T1000 (cell line): ENCODE data around the gene BMPR1A.
"Not testable (repeated sequence)": the region's sequence is repeated elsewhere in the genome, so short reads cannot be mapped to it uniquely, and the experiment has no call there.

Experiments used
- DNase-seq: peaks from one replicate; lab custom pipeline; 2025; ENCODE audit warnings: mixed read lengths; lab: John Stamatoyannopoulos, UW

BMPR1A gene

DNA sequence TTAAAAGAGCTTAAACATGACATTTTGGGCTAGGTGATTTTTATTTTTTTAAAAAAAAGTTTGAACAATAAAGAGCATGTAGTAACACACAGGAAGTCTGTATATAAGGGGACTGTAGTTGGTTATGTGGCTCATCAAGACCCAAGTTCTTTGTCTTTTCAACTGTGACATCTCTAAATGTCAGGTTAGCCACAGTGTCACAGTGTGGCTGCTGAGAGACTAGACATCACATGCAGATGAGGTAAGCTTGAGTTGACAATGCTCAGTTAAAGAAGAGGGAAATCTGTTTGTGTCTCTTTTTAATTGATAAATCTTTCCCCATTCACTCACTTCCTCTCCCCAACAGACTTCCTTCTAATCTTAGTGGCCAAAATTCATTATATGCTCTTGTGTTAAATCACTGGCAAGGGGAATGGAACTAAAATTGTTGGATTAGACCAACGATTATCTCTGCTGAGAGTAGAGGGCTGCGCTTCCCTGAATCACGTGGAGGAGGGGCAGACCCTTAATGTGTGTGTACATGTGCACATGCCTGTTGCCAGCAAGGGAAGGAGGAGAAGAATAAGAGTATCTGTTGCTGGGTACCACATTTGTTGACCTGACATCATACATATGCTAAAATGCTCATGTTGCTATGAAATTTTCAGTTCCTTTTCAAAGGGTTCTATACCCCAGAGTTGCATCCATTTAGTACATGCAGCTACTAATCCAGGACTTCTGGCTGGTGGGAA lies 122.7 kb downstream of the BMPR1A start:
- DNase-seq = no peak

GRCh38 chr10:86880971-86881370 lies 124.6 kb downstream of the BMPR1A start:
- DNase-seq = no peak

- no peak for DNase-seq
Measured at GRCh38 chr10:86888585-86889381, 132.4 kb downstream of the BMPR1A start.

- no peak for DNase-seq
Measured at GRCh38 chr10:86889997-86890396, 133.6 kb downstream of the BMPR1A start.

GRCh38 chr10:86898511-86898910 lies 142.1 kb downstream of the BMPR1A start:
- DNase-seq = no peak

DNA sequence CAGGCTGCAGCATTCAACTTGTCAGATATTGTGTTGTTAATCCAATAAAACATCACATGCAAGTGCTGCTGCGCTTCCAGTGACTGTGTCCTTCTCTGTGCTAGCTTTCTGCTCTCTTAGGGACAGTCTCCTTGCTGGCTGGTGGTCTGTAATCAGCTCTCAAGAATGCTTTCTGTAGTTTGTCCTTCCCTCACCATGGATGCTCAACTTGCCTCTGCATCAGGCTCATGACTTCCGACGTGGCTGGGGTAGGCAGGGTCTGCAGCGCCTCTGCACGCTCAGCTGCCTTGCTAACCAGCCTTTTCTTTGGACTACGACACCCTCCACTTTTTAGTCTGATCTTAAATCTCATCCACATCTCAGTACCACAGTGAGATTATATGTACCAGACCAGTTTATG lies 142.7 kb downstream of the BMPR1A start:
- no peak for DNase-seq

- DNase-seq = no peak
Measured at GRCh38 chr10:86899670-86900276, 143.4 kb downstream of the BMPR1A start.

DNA sequence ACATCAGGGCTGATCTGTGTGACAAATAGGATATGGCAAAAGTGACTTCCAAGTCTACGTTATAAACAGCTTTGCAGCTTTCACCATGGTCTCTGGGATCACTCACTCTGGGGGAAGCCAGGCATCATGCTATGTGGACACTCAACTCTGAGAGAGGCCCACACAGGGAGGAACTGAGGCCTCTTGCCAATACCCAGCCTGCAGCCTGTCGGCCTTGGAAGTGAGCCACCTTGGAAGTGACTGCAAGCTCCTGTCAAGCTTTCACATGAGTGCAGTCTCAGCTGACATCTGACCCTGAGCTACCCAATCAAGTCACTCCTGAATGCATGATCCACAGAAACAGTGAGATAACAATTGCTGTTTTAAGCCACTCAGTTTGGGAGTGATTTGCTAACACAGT lies 144.5 kb downstream of the BMPR1A start:
- DNase-seq = no peak

GRCh38 chr10:86904600-86904999 lies 148.2 kb downstream of the BMPR1A start:
- no peak for DNase-seq

DNA sequence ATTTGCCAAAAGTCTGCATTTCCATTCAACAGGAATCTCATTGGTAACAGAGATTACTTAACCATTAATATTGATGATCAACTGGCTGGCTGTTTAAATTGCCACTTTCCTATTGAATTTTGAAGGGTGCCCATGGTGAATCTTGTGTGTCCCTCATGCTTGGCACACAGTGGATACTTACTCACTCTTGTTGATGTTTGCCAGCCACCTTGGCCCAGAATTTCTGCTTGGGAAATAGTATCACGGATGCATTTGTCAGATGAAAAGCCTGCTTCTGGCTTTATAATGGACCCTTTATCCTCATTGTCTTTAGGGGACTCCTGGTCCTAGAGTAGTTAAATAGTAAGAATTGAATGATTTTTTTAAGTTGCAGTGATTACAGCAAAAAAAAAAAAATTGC lies 149.0 kb downstream of the BMPR1A start:
- no peak for DNase-seq

DNA sequence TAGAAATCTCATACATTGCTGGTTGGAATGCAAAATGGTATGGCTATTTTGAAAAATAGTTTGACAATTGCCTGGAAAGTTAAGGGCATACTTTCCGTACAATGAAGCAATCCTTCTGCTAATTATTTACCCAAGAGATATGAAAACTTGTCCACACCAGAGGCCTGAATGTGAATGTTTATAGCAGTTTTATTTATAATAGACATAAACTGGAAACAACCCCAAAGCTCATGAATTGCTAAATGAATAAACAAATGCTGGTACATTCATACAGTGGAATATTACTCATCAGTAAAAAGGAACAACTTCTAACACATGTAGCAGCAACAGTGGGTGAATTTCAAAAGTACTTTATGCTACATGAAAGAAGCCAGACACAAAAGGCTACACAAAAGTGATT lies 158.3 kb downstream of the BMPR1A start:
- no peak for DNase-seq

GRCh38 chr10:86918022-86918471 lies 161.6 kb downstream of the BMPR1A start:
- DNase-seq = no peak

- no peak for DNase-seq
Measured at GRCh38 chr10:86922553-86922961, 166.1 kb downstream of the BMPR1A start.

GRCh38 chr10:86929468-86930380 lies 173.3 kb downstream of the BMPR1A start:
- DNase-seq = no peak

- DNase-seq = no peak
Measured at GRCh38 chr10:86931872-86932271, 175.5 kb downstream of the BMPR1A start.

GRCh38 chr10:86932674-86933073 lies 176.3 kb downstream of the BMPR1A start:
- DNase-seq = no peak

DNA sequence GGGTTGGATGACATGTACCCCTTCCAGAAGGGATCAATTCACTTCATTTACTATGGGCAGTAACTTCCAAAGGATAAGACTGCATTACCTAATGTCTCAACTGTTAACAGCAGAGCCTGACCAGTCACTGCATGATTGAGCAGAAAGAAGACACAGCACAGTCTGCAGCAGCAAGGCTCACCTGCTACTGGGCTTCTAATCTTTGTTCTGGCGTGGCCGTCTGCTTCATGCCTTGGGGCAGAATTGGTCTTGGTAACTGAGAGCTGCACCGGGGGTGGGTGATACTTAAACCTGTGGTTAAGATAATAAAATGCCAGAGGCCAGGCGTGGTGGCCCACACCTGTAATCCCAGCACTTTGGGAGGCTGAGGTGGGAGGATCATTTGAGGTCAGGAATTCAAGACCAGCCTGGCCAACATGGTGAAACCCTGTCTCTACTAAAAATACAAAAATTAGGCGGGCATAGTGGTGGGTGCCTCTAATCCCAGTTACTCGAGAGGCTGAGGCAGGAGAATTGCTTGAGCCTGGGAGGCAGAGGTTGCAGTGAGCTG lies 177.8 kb downstream of the BMPR1A start:
- DNase-seq = not testable (repeated sequence)

GRCh38 chr10:86936661-86937501 lies 180.5 kb downstream of the BMPR1A start:
- DNase-seq = no peak

DNA sequence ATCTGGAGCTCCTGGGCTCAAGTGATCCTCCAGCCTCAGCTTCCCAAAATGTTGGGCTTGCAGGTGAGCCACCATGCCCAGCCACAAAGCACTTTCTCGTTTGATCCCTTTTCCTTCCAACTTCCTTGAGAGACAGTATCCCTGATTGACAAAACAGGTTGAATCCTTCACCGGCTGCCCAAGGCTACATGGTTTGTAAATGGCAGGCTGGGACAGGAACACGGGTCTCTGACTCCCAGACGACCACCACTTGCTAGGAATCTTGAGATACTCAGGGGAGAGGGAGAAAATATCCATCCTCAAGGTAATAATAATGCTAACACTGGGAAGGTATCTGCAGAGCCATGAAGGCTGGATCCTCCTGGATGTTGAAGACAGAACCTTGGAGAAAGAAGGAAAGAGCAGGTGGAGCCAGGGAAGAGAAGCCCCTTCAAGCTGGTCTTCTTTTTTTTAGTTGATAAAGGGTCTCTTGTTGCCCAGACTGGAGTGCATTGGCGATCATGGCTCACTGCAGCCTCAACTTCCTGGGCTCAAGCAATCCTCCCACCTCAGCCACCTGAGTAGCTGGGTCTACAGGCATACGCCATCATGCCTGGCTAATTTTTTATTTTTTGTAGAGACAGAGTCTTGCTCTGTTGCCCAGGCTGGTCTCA lies 181.2 kb downstream of the BMPR1A start:
- DNase-seq = no peak

GRCh38 chr10:86938260-86938659 lies 181.8 kb downstream of the BMPR1A start:
- no peak for DNase-seq
